Measurements from ENCODE around the gene SKIL. TPM values are rescaled to one million over a fixed set of nuclear protein-coding genes. Genes with fewer than 3 reads are reported as not detected.

The SKIL gene
- total RNA-seq, 4 donors from 2014 or later, result 44.1 to 75.4 (median 58.9) TPM

DNA sequence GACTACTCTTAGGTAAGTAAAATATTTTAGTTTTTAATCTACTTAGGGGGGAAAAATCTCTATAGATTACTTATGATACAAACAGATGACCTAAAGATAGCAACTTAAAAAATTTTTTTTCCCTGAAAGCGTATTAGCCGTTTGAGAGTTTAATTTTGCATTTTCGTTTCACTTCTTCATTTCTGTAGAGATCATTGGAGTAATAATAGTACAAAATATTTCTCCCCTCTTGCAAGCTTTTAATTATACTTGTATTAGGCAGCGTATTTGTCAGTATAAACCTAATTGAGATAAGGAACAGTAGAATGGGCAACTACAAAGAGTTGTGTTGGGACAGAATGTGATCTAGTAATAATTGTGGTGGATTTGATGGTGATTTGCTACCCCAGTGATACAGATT is 10.3 kb downstream of the SKIL start:
- Histone ChIP-seq H3K9me3 (no peaks in the 10 kb centered on the region), H3K27me3 (no peaks in the 10 kb centered on the region), H3K4me1 (peaks cover 12 to 31% of the 10 kb centered on the region in 2 donors), H3K36me3 (no peaks in the 10 kb centered on the region), H3K27ac (no peak overlapping the region), H3K4me3 (replicated peaks in 1 of 3) (no peak overlapping the region)
- intact Hi-C loops (cut with DNase I), result no loop called here
- no peak for TF ChIP-seq CTCF (IDR thresholded peaks at IDR 0.05)
- no peak for TF ChIP-seq POLR2A (IDR thresholded peaks at IDR 0.05)
- DNase-seq, result no peak
- WGBS, 2 donors, result 84 to 90% methylated on average over 4 of the region's 4 CpGs

DNA sequence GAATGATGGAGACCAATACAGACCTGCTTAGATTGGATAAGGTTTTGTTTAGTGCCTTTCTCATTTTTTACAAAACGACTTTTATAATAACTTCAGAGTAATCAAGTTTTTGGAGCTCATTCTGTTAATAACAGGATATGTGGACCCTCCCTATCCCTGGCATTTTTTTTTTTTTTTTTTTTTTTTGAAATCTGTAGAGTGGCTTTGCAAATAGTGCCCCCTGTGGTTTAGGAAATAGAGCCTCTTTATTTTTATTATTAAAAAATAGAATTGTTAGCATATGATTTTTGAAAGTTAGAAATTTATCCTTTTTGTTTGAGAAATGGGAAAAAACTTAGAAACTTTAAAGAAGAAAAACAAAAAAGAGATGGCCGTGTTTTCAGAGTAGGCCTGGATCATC is 11.4 kb downstream of the SKIL start:
- Histone ChIP-seq H3K27me3 (no peaks in the 10 kb centered on the region), H3K4me3 (replicated peaks in 1 of 3) (no peak overlapping the region), H3K36me3 (no peaks in the 10 kb centered on the region), H3K9me3 (no peaks in the 10 kb centered on the region), H3K27ac (no peak overlapping the region), H3K4me1 (peaks cover 6 to 23% of the 10 kb centered on the region in 2 donors)
- TF ChIP-seq POLR2A (IDR thresholded peaks at IDR 0.05) (no peak), CTCF (IDR thresholded peaks at IDR 0.05) (peak in 3 of 6 experiments; percentile 7 to 39 (median 15))
- 71 to 87% methylated on average over 2 of the region's 2 CpGs for WGBS, 2 donors
- intact Hi-C loops (cut with DNase I), result no loop called here
- no peak for DNase-seq

- Histone ChIP-seq H3K27me3 (no peaks in the 10 kb centered on the region), H3K4me3 (replicated peaks in 1 of 3) (no peak overlapping the region), H3K4me1 (peaks cover 0 to 29% of the 10 kb centered on the region in 2 donors), H3K36me3 (no peaks in the 10 kb centered on the region), H3K9me3 (no peaks in the 10 kb centered on the region), H3K27ac (no peak overlapping the region)
- TF ChIP-seq POLR2A (IDR thresholded peaks at IDR 0.05), result no peak
- no peak for TF ChIP-seq CTCF (IDR thresholded peaks at IDR 0.05)
- DNase-seq, result no peak
- intact Hi-C loops (cut with DNase I), result no loop called here
- whole genome bisulfite sequencing, 2 donors, result 58 to 66% methylated on average over 2 of the region's 2 CpGs
Observed at GRCh38 chr3:170372190-170372879, 14.8 kb downstream of the SKIL start.

GRCh38 chr3:170383567-170383966 is 26.1 kb downstream of the SKIL start:
- Histone ChIP-seq H3K4me1 (peaks cover 0 to 4% of the 10 kb centered on the region in 2 donors), H3K27me3 (no peaks in the 10 kb centered on the region), H3K4me3 (replicated peaks in 1 of 3) (no peak overlapping the region), H3K36me3 (peaks cover 20 to 31% of the 10 kb centered on the region in 2 donors), H3K27ac (no peak overlapping the region), H3K9me3 (no peaks in the 10 kb centered on the region)
- TF ChIP-seq CTCF (IDR thresholded peaks at IDR 0.05) (no peak), POLR2A (IDR thresholded peaks at IDR 0.05) (no peak)
- no peak for DNase-seq
- 88 to 100% methylated on average over 1 of the region's 1 CpG for WGBS, 2 donors
- intact Hi-C loops (cut with DNase I), result no loop called here

DNA sequence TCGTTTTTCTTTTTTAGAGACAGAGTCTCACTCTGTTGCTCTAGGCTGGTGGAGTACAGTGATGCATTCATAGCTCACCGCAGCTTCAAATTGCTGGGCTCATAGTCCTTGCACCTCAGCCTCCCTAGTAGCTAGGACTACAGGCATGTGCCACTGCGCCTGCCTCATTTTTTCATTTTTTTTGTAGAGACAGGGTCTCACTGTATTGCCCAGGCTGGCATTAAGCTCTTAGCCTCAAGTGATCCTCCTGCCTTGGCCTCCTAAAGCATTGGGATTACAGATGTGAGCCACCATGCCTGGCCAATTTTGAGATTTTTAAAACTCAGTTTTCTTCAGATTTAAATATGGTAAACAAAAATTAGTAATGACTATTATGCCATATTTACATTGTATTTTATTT is 29.0 kb downstream of the SKIL start:
- H3K4me3 ChIP-seq (replicated peaks in 1 of 3), result no peak overlapping the region
- H3K27me3 ChIP-seq, result no peaks in the 10 kb centered on the region
- no peaks in the 10 kb centered on the region for H3K9me3 ChIP-seq
- TF ChIP-seq CTCF (IDR thresholded peaks at IDR 0.05) (no peak), POLR2A (IDR thresholded peaks at IDR 0.05) (no peak)
- H3K36me3 ChIP-seq, result peaks cover 33 to 35% of the 10 kb centered on the region in 2 donors
- peaks cover 0 to 4% of the 10 kb centered on the region in 2 donors for H3K4me1 ChIP-seq
- no peak overlapping the region for H3K27ac ChIP-seq
- DNase-seq, result no peak
- intact Hi-C loops (cut with DNase I), result no loop called here
- 97% methylated on average over 3 of the region's 3 CpGs for WGBS, 2 donors

All from thyroid gland (tissue), 4 donors.